GM12864 (cell line): Measurements from ENCODE around the gene NAMPT.

Experiments used
- DNase-seq: peaks from one replicate; pipeline ENCODE4 v3.0.0-alpha.2; 2011; ENCODE audit warnings: low read depth
- H3K4me3 ChIP-seq: 2 replicates; pipeline ENCODE4 v1.5.1; 2011; ENCODE audit warnings: mild to moderate bottlenecking, low read depth, low read length, control low read depth
- CTCF ChIP-seq: IDR thresholded peaks from 2 replicates; pipeline ENCODE4 v1.5.1; 2011; ENCODE audit warnings: low read depth, mild to moderate bottlenecking, moderate library complexity, low read length, control low read depth, inconsistent platforms; ENCODE audit errors: missing control alignments

NAMPT gene

DNA sequence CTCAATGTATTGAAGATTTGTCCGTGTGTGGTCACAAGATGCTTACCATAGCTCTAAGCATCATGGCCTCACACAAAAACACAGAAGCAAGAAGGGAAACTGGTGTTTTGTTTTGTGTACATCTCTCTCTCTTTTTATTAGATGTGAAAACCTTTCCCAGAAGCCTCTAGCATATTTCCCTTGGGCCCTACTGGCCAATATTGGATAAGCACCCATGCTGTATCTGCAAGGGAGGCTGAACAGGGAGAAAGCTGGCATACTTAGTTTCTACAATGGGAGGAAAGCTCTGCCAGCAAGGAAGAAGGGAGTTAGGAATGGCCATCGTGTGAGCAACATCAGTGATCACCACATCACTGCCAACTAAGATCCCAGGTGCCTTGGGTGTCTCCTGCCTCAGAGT is 9.6 kb upstream of the NAMPT start:
- no peak overlapping the region for H3K4me3 ChIP-seq
- no peak for DNase-seq
- peak; percentile 30 for TF ChIP-seq CTCF

DNA sequence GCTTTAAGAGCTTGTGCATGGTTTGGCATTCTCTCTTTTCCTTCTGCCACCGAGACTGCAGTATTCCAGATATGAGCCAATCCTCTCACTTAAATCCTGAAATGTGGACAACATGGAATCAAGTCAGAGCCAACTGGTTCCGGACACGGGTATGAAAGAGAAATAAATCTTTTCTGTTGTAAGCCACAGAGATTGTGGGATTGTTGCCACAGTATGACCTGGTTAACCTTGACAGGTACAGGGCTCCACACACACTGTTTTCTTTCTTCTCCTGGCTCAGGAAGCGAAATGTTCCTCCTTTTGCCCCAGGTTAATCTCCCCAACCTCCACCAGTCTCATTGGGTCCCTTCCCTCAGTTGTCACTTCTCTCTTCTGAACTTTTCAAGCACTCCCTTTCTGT is 6.5 kb upstream of the NAMPT start:
- TF ChIP-seq CTCF, result no peak
- no peak overlapping the region for H3K4me3 ChIP-seq
- DNase-seq, result no peak

DNA sequence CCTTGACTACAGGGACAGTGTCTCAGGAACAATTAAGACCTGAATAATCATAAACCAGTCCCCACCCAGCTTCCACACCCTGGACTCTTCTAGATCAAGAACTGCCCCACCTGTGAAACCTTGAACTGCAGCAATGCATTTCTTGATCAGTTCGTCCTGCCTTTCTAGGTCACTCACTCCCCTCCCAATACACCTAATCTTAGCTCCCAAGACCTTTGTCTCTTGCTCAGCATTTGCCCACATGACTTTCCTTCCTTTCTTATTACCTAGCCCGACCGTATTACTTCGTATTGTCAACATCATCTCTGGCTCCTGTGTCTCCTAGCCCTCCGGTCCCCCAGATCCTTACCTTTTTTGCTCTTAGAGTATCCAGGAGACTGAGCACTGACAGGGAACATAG is 5.5 kb upstream of the NAMPT start:
- DNase-seq, result no peak
- no peak for TF ChIP-seq CTCF
- H3K4me3 ChIP-seq, result no peak overlapping the region

DNA sequence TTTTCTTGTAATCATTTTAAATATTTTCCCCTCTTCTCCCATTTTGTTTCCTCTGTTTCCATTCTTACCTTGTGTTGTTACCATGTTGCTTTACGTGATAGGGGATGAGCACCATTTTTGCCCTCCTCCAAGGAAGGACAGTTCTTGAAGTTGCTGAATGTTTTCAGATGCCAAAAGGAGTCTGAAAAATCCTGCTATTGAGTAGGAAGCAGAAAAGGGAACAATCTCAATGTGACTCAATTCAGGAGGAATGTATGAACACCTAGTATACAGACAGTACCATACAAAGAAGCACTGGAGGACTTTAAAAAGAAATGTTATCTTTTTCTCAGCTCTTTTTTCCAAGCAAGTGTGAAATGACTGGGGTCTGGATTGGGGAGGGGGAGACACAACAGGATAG is 5.1 kb upstream of the NAMPT start:
- TF ChIP-seq CTCF, result no peak
- DNase-seq, result no peak

DNA sequence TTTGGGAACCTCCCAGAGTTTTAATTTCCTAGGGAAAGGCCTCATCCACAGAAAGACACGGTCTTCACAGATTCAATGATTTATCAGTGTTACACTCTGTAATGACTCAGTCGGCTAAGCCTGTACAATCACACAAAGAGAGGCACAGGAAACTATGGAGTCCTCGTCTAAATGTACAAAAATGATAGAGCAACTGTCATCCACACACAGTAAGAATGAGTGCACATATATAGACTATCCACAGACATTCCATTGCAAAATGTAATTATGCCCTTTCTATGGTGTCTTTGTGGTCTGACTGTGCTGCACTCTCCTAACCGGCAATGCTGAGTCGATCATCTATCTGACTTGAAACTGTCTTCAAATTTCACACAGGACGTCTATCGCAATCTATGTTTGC is 3.5 kb upstream of the NAMPT start:
- no peak for DNase-seq
- TF ChIP-seq CTCF, result no peak
- H3K4me3 ChIP-seq, result no peak overlapping the region

More for the DNA sequence above, 5.1 kb upstream of the NAMPT start:
- H3K4me3 ChIP-seq, result no peak overlapping the region

- DNase-seq, result no peak
- no peak for TF ChIP-seq CTCF
- no peak overlapping the region for H3K4me3 ChIP-seq
These were observed 3.0 kb upstream of the NAMPT start for GRCh38 chr7:106287786-106288185.

GRCh38 chr7:106285855-106286492 is 1.2 kb upstream of the NAMPT start:
- DNase-seq, result peak; percentile 84
- H3K4me3 ChIP-seq, result peak overlapping the region; percentile 76
- TF ChIP-seq CTCF, result no peak
